Activated CD8-positive, alpha-beta memory T cell treated with anti-CD3 and anti-CD28 coated beads for 4 hours (primary cell): ENCODE results near the gene SORL1.

ENCODE experiments used
- DNase-seq, 2 donors: peaks; one replicate each; pipeline ENCODE4 v3.0.0-alpha.2; 2020; ENCODE audit warnings: low read depth in 2 of 2

The SORL1 gene

DNA sequence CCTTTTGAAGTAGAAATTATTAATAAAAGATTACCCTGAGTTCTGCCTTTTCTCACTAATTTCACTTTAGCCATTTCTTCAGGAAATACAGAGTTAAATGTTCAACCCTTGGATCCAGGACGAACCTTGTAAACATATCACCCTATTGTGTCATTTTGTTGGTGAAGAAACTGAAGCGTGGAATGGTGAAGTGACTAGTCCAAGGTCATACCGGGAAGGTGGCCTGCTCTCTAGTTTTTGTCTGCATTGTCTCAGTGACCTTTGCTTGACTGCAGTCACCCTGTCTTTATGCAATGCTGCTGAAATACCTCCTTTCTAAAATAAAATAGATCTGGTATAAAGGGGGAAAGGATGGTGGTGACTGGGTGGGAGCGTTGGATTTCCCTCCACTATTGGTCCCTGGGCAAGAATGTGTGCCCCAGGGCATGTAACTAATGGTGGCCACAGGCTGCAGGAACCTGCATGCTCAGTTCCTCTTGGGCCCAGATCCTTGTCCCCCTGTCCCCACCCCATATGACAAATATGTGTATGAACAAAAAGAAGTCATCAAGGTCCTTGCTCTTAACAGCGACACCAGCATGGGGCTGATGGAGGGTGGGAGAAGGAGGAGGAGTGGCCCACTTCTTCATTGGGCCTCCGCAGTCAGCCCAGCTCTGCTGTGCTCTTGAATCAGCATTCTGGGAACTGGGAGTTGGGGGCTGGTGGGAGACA, 1.6 kb downstream of the SORL1 start:
- no peak for DNase-seq

DNA sequence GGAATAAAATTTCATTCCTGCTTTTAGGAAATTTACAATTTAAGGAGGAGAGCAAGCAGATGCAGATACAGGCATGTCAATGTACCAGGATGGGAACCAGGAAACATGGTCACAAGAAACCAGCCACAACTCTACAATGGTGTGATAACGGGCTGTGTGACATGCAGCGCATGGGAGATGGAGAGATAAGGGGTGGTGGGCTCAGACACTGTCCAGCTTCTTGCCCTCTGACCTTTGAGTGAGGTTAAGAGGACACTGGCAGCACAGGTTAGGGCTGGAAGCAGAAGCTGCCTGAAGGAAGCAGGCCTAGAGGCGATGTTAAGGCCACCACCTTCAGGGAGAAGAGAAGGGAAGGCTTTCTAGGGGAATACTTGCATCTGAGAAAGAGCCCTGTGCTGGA, 3.0 kb downstream of the SORL1 start:
- DNase-seq = no peak

DNA sequence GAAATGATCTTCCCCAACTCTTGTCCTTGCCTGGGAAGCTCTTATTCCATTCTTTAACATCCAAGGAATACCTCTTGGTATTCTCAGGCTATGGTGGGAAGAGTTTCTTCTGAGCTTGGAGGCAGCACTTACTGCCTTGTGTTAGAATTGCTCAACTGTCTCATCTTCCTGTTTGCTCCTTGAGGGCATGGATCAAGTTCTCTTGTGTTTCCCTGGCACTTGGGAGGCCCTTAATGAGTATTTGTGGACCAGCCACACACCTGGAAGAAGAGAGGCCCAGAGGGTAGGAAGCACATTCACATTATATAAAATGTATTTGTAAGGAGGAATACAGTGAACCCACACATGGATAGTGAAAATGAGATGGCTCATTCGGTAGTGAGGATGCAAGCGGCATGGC, 4.0 kb downstream of the SORL1 start:
- DNase-seq = no peak

DNA sequence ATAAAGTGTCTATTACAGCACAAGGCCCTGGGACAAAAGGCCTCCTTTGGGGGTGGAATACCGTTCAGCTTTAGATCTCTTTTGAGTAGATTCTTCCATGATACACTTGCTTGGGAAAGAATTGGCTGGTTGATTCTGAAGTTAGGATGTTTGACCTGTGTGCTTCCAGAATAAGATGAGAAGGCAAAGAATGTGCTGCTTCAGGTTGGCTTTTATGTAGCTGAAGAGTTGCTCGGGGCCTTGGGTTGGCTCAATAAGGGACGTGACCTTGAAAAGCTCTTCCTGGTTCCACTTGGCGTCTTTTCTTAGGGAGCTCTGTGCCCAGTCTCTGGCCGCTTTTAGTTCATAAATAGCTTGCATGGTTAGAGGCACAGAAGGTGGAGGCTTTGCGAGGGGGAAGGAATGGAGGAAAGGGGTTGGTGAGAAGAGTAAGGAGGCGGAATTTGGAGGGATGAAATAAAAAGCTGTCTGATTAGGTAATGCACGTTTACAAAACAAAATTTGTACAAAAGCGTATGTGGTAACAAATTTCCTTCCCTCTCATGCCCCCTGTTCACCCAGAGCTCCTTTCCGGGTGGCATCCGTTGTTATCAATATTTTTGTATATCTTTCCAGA, 4.8 kb downstream of the SORL1 start:
- no peak for DNase-seq

DNA sequence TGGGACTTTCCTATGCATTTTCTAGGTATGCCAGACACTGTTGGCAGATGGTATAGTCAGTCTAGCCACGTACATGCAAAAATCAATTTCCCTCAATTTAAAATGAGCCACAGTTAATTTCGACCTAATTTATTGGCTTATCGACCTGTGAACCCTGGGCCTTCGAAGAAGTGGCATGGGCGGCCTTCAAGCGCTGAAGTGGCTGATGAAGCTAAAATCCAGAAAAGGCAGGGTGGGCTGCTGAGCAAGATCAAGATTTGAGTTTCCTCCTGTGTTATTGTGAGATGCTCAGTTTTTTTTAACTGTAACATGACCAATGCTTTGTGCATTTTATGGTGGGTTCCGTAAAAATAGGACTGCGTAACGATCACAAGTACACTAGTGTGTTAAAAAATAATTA, 6.4 kb downstream of the SORL1 start:
- DNase-seq = no peak

DNA sequence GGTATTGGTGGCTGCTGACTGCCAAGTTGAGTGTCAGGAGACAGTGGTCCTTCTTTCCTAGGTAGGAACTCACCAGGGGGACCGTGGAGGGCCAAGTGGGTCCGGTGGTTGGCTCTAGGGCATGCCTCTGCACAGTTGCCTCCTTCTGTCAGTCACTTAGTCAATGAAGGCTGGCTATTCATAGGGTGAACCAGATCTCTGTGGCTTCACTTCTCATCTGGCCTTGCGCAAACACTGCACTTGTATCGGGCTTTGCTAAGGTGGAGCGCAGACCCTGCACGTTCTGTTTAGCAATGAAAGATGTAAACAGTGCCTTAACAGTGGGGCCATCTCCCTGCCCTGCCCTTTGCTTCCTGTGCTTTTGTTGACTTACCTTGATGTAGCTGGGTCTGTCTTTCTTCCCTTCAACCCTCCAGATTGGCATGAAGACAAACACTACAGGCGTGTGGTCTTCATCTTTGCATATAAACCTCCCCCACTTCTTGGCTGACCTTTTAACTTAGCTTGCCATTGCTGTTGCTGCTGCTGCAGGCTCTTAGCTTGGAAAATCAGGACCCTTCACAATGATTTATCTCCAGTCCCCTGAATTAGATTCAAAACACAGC, 7.4 kb downstream of the SORL1 start:
- DNase-seq = no peak

DNA sequence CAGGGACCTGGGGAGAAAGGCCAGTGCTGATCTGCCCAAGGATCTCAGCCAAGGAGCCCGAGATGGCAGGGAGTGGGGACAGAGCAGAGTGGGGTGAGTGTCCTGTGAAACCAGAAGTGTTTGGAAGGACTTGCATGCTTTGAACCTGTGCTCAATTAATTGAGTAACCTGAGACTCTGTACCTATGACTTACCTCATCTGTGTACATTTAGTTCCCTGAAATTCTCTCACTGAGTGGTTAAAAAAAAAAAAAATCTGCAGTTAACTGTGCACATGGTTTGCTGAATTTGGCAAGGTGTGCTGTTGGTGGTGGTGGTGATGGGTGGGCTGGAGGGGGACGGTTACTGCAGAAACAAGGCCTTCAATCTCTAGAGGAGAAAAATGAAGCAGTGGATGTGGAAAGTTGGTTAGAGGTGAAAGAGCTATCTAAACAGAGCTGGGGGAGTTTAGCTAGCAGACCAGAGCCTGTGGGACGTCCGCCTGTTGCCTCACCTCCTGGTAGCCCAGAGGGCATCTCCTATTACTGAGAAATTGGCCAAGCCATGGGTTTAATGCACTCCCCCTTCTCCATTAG, 8.9 kb downstream of the SORL1 start:
- no peak for DNase-seq

DNA sequence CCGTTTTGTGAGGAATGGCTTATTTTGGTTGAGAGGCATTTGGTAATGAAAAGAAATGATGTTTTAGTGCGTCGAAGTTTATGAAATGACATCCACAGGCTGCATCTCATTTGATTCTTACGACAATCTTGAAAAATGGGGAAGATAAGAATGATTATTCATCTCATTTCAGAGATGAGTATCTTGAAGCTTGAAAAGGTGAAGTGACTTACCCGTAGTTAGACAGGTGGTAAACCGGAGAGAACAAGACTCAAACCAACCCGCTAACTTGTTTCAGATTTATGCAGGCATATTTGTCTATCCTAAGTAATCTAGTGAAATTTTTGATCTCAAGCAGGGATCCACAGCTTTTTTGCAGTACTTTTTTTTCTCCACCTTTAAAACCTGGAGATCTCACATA, 9.7 kb downstream of the SORL1 start:
- DNase-seq = no peak

DNA sequence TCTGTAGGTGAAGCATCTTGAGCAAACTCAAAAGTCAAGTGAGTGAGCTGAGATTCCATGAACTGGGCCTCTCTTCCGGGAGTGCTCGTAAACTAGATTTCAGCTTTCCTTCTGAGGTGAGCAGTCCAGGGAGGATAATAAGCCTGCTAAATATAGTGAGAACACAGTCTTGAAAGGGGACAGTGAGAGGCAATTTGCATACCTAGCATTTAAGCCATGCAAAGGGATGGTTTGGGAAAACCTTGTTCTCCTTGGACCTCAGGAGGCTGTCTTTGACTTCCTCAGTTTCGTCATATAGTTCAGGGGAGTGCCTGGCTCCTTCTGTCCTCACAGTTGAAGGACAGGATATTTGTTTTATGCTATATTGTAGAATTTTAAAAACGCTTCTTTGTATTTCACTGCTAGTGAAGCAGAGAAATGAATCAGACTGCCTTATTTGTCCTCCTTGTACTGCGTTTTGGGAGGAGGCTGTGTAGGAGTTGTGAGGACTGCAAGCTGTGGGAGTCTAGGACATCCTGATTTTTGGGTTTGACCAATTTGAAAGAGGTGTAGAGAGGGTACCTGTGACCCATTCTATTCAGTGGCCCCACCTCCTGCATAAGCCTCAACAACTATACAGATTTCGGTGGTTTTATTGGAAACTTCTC, 11.7 kb downstream of the SORL1 start:
- no peak for DNase-seq

DNA sequence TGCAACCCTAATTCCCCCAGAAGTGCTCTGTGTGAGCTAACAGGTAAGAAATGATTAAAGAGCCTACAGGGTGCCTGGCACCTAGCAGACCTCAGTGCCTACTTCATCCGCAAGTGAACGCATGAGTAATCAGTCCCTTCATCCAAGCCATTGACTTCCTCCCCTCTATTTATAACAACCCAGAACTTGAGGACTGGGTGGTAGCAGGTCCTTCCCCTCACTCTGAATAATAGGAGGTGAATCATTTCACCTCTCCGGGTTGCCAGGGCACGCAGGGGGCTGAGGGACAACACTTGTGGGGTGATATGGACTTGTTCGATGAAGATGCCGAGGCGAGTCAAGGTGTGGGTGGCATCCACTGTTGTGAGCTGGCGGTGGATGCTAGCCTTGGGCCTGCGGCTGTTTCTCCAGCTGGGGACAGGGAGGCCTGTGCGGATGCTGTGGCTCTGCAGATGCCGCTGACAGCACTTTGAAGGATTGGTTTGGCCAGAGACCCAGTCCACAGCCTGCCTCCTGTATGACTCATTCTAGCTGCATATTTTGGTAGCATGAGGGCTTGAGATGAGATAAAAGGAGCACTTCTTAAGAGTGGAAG, 12.3 kb downstream of the SORL1 start:
- DNase-seq = peak; percentile 61 to 72

DNA sequence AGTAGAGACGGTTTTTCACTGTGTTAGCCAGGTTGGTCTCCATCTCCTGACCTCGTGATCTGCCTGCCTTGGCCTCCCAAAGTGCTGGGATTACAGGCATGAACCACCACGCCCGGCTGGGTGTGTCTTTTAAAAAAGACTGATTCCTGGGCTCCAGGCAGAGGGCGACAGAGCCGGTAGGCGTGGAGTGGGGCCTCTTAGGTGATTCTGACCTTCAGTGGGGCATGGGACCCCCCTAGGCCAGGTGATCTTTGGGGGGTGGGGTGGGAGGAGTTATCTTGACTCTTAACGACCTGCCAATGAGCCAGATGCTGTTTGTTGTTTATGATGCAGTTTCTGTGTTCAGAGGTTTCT, 13.6 kb downstream of the SORL1 start:
- no peak for DNase-seq

DNA sequence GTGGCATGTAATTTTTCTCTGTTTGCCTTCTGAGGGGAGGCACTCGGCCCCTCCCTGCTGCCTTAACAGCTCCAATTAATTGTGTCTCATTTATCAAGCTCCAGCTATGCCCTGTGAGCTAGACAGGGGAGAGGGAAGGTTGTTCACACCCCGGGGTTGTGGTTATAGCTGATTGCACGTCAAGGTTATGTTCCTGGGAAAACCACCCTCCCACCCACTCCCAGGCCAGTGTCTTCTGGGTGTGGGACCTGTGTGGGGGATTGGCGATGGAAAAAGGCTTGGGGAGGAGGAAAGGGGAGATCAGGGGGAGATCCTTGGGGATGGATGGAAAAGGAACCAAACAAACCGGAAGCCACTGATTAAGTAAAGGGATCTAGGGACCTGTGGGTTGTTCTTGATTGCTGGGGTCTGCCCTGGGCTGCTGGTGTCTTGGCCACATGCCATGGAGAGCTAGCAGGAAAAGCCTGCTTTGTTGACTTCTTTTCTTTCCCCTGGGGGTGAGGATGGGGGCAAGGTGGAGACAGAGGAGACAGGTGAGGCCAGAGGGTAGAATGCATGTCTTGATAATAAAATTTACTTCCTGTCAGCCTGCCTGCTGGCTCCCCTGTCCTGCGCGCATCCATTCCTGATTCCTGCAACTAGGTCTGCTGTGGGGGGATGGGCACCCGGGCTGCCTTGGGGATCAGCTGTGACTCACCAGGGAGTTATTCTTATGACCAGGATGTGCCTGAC, 14.1 kb downstream of the SORL1 start:
- DNase-seq = no peak

DNA sequence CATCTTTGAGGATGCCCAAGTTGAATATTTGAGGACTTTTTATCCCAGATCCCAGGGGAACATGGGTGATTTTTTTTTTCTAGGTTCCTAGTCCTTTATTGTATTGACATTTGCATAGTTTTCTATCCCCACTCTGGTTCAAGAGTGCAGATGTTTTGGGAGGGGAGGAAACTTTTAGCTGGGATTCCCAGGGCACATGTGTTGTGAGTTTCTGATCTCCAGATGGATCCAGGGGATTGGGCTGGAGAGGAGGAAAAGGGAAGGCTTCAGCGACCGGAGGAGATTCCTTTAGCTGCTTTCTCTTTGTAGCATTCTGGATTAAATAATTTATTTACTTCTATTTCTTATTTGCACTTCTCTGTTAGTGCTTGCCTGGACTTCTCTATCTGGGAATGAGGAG, 15.4 kb downstream of the SORL1 start:
- DNase-seq = no peak

DNA sequence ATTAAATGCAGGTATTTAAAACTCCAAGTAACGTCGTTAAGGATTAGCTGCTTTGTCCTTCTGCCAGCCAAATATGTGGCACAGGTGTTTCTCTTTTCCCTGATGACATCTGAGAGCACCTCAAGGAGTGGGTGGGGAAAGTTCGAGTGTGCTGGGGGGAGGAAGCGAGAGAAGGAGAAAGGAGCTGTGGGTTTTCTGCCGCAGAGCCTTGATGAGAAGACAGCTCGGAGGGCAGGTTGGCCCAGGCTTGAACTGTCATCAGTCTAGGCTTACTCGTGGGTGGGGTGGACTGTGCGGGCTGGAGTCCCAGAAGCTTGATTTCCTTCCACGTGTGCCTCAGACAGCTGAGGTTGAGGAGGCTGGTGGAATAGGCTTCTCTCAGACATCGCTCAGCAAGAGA, 15.9 kb downstream of the SORL1 start:
- DNase-seq = peak; percentile 62 to 84

DNA sequence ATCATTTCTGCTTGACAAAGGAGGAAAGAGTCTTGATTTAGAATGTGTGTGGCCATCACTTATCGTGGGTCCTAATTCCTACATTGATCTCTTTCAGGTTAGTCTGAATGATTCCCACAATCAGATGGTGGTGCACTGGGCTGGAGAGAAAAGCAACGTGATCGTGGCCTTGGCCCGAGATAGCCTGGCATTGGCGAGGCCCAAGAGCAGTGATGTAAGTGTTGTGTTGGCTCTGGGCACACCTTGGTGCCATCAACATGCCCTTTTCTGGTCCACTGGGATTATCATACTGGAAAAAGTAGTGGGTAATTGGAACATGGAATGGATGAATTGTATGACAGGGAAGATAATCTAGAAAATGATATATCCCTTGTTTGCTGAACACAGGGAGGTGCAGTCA, 17.8 kb downstream of the SORL1 start:
- no peak for DNase-seq

DNA sequence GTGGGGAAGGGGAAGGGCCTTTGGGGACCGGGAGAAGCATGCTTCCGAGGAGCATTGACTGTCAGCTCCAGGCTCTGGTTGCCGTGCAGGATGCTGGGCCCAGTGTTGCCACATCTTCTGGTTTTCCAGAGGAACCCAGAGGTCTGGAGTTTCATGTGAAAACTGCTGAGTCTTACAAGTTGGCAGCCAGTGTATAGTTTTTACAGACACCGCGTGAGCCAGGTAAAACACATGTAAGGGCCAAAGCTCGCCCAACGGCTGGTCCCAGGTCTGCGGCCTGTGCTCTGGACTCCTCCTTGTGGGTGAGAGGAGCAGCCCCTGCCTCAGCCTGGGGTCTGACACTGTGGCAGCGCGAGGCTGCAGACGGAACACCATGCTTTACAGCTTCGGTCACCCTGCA, 19.1 kb downstream of the SORL1 start:
- no peak for DNase-seq

DNA sequence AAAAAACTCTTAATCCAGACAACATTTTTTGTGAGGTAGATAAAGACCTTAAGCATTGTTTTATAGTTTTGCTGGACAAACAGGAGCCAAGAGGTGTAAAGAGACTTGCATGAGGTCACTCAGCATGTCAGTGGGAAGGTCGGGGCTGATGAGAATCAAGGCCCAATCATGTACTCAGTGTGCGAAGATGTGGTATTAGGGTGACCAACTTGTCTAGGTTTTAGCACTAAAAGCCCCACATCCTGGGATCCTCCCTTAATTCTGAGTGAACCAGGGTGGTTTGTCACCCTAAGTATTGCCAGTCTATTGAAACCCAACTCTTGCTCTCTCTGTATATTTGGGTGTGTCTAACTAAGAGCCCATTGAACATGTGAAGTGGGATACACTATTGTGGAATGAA, 20.2 kb downstream of the SORL1 start:
- DNase-seq = no peak

DNA sequence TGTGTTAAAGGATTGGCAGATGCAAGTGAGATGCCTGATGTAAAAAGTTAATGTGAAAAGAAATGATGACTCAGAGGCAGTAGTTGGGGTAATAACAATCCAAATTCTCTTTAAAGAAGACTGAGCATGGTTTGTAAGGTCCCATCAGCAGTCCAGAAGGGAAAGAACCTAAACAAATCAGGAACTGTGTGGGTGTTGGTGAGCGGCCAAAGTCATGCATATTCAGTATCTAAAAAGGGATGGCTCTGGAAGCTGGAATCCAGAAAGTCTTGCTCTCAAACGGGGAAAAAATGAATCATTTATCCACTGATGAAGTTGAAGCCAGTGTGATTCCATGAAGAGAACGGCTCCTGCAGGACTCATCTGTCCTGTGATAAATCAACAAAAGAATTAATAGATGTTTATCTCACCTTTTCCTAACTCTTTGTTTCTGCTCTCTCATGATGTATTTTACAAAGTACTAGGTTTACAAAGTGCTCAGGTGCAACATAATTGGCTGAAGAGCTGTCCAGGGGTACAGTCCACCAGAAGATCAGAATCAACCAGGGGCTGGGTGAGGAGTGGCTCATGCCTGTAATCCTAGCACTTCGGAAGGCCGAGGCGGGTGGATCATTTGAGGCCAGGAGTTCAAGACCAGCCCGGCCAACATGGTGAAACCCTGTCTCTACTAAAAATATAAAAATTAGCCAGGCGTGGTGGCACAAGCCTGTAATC, 21.1 kb downstream of the SORL1 start:
- no peak for DNase-seq

DNA sequence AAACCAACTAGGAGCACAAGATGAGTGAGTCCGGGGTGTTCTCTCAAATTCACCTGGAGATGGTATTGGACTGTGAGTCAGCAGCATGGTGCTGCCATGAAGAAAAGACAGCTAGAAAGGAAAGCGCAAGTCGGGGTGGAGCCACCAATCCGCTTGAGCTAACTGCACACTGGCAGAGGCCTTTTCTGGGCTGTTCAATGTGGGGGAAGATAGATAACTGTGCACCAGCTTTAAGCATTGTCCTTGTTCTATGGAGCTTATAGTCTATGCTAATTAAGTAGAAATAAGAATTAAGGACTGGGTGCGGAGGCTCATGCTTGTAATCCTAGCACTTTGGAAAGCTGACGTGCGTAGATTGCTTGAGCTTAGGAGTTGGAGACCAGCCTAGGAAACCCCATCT, 22.6 kb downstream of the SORL1 start:
- no peak for DNase-seq

DNA sequence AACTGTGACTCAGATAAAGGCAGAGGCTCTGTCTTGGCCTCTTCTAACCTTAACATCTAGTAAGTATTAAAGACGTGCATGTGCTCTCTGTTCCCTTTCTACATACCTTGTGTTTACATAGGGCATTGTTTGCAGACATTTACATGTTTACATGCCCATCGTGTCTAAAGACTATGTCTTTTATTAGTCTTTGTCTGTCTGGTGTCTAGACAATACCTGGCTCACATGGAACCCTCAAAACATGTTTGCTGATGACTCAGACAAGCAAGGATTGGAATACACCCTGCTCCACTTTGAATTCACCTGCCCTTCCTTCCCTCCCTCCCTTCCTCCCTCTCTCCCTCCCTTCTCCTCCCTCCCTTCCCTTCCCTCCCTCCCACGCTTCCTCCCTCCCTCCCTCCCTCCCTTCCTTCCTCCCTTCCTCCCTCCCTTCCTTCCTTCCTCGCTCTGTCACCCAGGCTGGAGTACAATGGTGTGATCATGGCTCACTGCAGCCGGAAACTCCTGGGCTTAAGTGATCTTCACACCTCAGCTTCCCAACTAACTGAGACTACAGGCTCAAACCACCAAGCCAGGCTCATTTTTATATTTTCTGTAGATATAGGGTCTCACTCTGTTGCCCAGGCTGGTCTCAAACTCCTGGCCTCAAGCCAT, 24.4 kb downstream of the SORL1 start:
- no peak for DNase-seq
